HL-60 (cell line): ENCODE data around the gene EPB41.

Experiments
- DNase-seq, 2 experiments: peaks; one replicate each; pipeline ENCODE4 v3.0.0-alpha.2; 2010 to 2020; ENCODE audit warnings: low read depth in 1 of 2, low spot score in 1 of 2
- H3K27ac ChIP-seq: fragments of 250-450 bp; sonication (Bioruptor Pico); replicated peaks from 2 replicates; pipeline ENCODE4 v1.5.1; 2020; ENCODE audit warnings: mild to moderate bottlenecking, moderate library complexity
- H3K27me3 ChIP-seq: fragments of 250-450 bp; sonication (Bioruptor Pico); 2 replicates; pipeline ENCODE4 v1.5.1; 2021; ENCODE audit warnings: mild to moderate bottlenecking, moderate library complexity; ENCODE audit not compliant: insufficient read depth, poor library complexity, severe bottlenecking
- H3K4me3 ChIP-seq: replicated peaks from 2 replicates; pipeline ENCODE4 v1.5.1; 2011; ENCODE audit warnings: mild to moderate bottlenecking, control low read depth, low read length; ENCODE audit not compliant: insufficient read depth
- GABPA ChIP-seq: IDR thresholded peaks from 2 replicates; pipeline ENCODE4 v1.6.1; 2012; ENCODE audit warnings: low read depth
- POLR2AphosphoS5 ChIP-seq: IDR thresholded peaks from 2 replicates; pipeline ENCODE4 v1.6.1; 2012; ENCODE audit warnings: low read depth
- REST ChIP-seq: IDR thresholded peaks from 2 replicates; pipeline ENCODE4 v1.6.1; 2012; ENCODE audit warnings: low read depth; ENCODE audit not compliant: insufficient replicate concordance
- SPI1 ChIP-seq: IDR thresholded peaks from 2 replicates; pipeline ENCODE4 v1.6.1; 2012; ENCODE audit warnings: low read depth, mild to moderate bottlenecking, borderline replicate concordance
- TF ChIP-seq, protein P1 (sequence below): IDR thresholded peaks from one replicate; pipeline ENCODE4 v1.5.1; 2011; ENCODE audit warnings: low read length, control low read depth, inconsistent platforms; ENCODE audit not compliant: insufficient read depth

EPB41 gene

GRCh38 chr1:29120367-29120766 lies 206.0 kb downstream of the EPB41 start:
- Histone ChIP-seq H3K27ac (no peak overlapping the region), H3K4me3 (no peak overlapping the region), H3K27me3 (peaks cover 37% of the 10 kb centered on the region)
- no peak for DNase-seq
- TF ChIP-seq, protein P1, sequence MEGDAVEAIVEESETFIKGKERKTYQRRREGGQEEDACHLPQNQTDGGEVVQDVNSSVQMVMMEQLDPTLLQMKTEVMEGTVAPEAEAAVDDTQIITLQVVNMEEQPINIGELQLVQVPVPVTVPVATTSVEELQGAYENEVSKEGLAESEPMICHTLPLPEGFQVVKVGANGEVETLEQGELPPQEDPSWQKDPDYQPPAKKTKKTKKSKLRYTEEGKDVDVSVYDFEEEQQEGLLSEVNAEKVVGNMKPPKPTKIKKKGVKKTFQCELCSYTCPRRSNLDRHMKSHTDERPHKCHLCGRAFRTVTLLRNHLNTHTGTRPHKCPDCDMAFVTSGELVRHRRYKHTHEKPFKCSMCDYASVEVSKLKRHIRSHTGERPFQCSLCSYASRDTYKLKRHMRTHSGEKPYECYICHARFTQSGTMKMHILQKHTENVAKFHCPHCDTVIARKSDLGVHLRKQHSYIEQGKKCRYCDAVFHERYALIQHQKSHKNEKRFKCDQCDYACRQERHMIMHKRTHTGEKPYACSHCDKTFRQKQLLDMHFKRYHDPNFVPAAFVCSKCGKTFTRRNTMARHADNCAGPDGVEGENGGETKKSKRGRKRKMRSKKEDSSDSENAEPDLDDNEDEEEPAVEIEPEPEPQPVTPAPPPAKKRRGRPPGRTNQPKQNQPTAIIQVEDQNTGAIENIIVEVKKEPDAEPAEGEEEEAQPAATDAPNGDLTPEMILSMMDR, result no peak

DNA sequence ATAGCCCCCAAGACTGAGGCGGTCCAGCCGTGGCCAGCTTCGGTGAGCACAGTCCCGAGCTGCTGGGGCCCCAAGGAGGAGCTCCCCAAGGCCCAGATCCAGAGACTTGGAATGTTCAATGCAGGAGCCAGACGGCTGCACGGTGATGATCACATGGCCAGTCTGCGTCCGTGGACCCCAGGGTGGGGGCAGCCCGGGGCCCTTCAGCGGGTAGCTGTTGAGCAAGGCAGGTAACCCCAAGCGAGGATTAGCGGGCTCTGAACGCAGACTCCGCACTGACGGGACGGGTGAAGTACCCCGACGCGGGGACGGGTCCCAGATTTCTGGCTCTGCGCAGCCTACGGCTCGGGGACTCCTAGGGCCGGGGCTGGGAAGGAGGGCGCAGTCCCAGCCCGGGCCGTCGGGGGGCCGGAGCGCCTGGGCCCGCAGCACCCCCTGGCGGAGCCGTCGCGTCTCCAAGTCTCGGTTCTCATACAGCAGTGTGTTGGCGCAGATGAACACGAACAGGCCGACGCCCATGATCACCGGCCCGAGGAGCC lies 206.6 kb downstream of the EPB41 start:
- Histone ChIP-seq H3K27ac (no peak overlapping the region), H3K27me3 (peaks cover 40% of the 10 kb centered on the region), H3K4me3 (no peak overlapping the region)
- no peak for TF ChIP-seq REST
- no peak for TF ChIP-seq GABPA
- TF ChIP-seq POLR2AphosphoS5, result peak; percentile 24; the same call in 1 of the 2 replicates
- TF ChIP-seq, protein P1, result peak; percentile 45
- no peak for TF ChIP-seq SPI1
- peak in 1 of 2 experiments; percentile 59 for DNase-seq

GRCh38 chr1:29121516-29121935 lies 207.2 kb downstream of the EPB41 start:
- no peak for DNase-seq
- TF ChIP-seq GABPA, result no peak
- TF ChIP-seq, protein P1, result no peak
- Histone ChIP-seq H3K27me3 (peaks cover 45% of the 10 kb centered on the region), H3K4me3 (no peak overlapping the region), H3K27ac (no peak overlapping the region)

- peaks cover 45% of the 10 kb centered on the region for H3K27me3 ChIP-seq
- no peak for DNase-seq
- TF ChIP-seq POLR2AphosphoS5, result no peak
- TF ChIP-seq SPI1, result no peak
- TF ChIP-seq GABPA, result no peak
- TF ChIP-seq REST, result no peak
- TF ChIP-seq, protein P1, result no peak
- no peak overlapping the region for H3K27ac ChIP-seq
- no peak overlapping the region for H3K4me3 ChIP-seq
Measured at GRCh38 chr1:29121936-29122681, 207.7 kb downstream of the EPB41 start.
